ENCODE measurements around the gene NKX3-2.
A peak's percentile ranks its signal among the peaks of the same experiment; 100 is the strongest.
"Not testable (repeated sequence)": the region's sequence is repeated elsewhere in the genome, so short reads cannot be mapped to it uniquely, and the experiment has no call there.

NKX3-2 gene

DNA sequence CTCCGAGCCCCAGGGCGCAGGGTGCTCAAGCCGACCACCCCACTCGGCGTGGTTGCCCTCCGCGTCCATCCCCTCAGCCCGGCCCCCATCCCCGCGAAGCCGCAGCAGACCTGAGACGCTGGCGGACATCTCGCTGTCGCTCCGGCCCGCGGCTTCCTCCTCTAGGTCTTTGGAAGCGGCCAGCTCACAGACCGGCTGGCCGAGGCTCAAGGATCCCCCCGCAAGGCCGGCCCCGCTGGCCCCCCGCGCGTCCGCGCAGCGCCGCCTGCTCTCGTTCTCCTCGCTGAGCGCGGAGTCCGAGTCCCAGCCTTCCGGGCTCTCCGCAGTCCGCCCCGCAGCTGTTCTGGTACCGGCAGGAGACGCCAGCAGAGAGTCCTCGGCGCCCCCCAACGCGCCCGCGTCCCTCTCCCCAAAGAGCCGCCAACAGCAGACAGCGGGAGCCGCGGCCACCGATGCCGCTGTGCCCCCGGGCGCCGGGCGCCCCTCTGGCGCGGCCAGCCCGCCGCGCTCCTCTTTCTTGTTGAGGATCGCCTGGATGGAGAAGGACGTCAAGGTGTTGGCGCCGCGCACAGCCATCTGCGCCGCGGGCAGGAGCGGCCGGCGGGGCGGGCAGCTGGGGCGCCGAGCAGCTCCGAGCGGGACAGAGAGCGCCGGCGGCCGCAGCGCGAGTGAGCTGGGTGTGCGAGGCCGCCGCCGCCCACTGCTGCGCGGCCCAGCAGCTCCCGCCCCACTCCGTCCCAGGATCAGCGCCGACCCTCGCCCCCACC is at the start of gene NKX3-2:
NKX3-2 (minus strand) TSS at position 670 of the 767 bp plus-strand sequence; CDS start at position 576, 94 bp downstream.
- DNase-seq (peak in 1 of 2 donors; percentile 30), ATAC-seq (no peak)
- peaks cover 93% of the 10 kb centered on the region for H3K27me3 Mint-ChIP-seq
- peaks cover 68% of the 10 kb centered on the region for H3K4me1 Mint-ChIP-seq
- no peaks in the 10 kb centered on the region for H3K9me3 Mint-ChIP-seq
- peak within 1 kb of the TSS in 1 of 2 donors; percentile 44 for H3K27ac Mint-ChIP-seq
- H3K4me3 Mint-ChIP-seq: peak within 1 kb of the TSS; percentile 89 to 91

DNA sequence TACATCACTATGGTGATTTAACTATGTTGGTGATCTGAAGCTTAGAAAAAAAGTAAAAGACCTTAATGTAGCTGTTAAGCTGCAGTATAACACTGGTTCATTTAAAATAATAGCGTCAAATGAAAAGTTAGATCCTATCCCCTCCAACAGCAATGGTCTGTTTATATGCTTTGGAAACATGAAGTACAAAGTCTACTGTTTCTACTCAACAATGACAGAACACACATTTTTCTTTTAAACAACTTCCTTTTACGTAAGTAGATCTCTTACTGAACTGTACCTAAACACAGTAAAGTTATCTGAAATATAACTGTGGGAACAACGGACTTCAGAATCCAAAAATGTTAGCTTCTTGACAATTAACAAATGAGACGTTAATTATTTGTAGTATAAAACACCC is 47.9 kb upstream of the NKX3-2 start:
- no peak for ATAC-seq
- no peak for DNase-seq
- Mint-ChIP-seq H3K9me3 (no peaks in the 10 kb centered on the region), H3K4me1 (no peaks in the 10 kb centered on the region), H3K4me3 (no peak overlapping the region), H3K27ac (no peak overlapping the region), H3K27me3 (no peaks in the 10 kb centered on the region)

- no peaks in the 10 kb centered on the region for H3K4me1 Mint-ChIP-seq
Measured at GRCh38 chr4:13590766-13591165, 46.5 kb upstream of the NKX3-2 start.

DNA sequence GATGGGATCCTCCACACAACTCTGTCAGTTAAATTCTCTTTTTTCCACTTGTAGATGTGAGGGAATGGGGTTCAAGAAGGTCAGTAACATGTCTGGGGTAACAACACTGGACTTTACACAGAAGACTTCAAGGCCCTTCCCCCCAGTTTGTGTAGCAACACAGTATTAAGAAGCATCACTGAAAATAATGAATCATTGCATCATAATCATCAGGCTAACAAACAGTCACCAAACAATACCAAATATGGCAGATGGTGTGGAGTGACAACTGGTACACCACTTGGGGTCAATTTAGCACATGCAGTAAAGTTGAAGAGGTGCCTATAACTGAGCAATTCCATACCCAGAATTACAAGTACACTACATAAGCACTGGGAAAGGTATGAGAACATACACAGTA is 44.6 kb upstream of the NKX3-2 start:
- no peaks in the 10 kb centered on the region for H3K27me3 Mint-ChIP-seq
- no peaks in the 10 kb centered on the region for H3K9me3 Mint-ChIP-seq
- no peaks in the 10 kb centered on the region for H3K4me1 Mint-ChIP-seq
- no peak overlapping the region for H3K4me3 Mint-ChIP-seq
- DNase-seq (no peak), ATAC-seq (no peak)
- H3K27ac Mint-ChIP-seq: no peak overlapping the region

More at GRCh38 chr4:13590766-13591165, 46.5 kb upstream of the NKX3-2 start:
- Mint-ChIP-seq H3K27me3 (no peaks in the 10 kb centered on the region), H3K4me3 (no peak overlapping the region), H3K9me3 (no peaks in the 10 kb centered on the region), H3K27ac (no peak overlapping the region)
- no peak for DNase-seq
- ATAC-seq: no peak

- DNase-seq (no peak), ATAC-seq (no peak)
- H3K27ac Mint-ChIP-seq: peak overlapping the region in 1 of 2 donors; percentile 0
- H3K9me3 Mint-ChIP-seq: no peaks in the 10 kb centered on the region
- H3K4me1 Mint-ChIP-seq: no peaks in the 10 kb centered on the region
- no peaks in the 10 kb centered on the region for H3K27me3 Mint-ChIP-seq
- H3K4me3 Mint-ChIP-seq: no peak overlapping the region
Measured at GRCh38 chr4:13584481-13584880, 40.2 kb upstream of the NKX3-2 start.

DNA sequence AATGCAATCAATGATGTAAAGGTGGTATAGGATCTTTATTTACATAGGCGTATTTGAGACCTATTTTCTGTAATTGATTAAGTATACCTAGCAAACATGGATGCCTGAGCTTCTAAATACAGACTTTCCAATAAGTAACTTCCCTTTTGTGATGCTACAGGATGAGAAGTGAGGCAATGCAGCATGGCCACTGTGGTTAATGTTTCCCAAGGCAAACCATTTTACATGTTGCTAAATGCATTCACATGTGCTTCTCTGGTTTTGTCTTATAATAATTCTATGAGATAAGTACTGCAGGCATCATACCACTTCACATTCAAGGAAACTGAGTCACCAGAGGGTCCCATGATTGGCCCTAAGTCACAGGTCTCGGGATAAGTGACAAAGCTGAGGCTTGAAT is 35.7 kb upstream of the NKX3-2 start:
- no peak for ATAC-seq
- Mint-ChIP-seq H3K4me1 (no peaks in the 10 kb centered on the region), H3K9me3 (no peaks in the 10 kb centered on the region), H3K4me3 (no peak overlapping the region), H3K27ac (no peak overlapping the region), H3K27me3 (no peaks in the 10 kb centered on the region)
- no peak for DNase-seq

- no peak overlapping the region for H3K27ac Mint-ChIP-seq
- H3K27me3 Mint-ChIP-seq: no peaks in the 10 kb centered on the region
- ATAC-seq (no peak), DNase-seq (no peak)
- no peaks in the 10 kb centered on the region for H3K9me3 Mint-ChIP-seq
- no peak overlapping the region for H3K4me3 Mint-ChIP-seq
- H3K4me1 Mint-ChIP-seq: no peaks in the 10 kb centered on the region
Measured at GRCh38 chr4:13577660-13578059, 33.4 kb upstream of the NKX3-2 start.

DNA sequence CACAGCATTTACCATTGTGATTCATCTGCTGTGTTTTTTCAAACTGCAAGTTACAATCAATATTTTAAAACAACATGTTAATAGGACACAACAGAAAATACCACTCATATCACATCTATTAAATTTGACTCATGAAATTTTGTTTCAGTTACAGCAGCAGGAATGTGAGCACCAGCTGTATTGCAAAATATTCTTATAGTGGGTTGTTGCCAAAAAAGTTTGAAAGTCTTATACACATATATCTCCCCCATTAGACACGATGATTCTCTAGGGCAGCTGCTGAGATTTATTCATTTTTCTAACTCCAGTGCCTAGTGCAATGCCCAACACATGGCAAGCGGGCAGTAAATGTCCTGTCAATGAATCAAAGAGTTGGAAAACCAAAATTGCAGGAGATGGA is 26.6 kb upstream of the NKX3-2 start:
- no peaks in the 10 kb centered on the region for H3K27me3 Mint-ChIP-seq
- H3K27ac Mint-ChIP-seq: no peak overlapping the region
- H3K4me1 Mint-ChIP-seq: no peaks in the 10 kb centered on the region
- H3K9me3 Mint-ChIP-seq: no peaks in the 10 kb centered on the region
- no peak for DNase-seq
- no peak for ATAC-seq
- H3K4me3 Mint-ChIP-seq: no peak overlapping the region

- Mint-ChIP-seq H3K4me3 (no peak overlapping the region), H3K9me3 (no peaks in the 10 kb centered on the region), H3K27me3 (no peaks in the 10 kb centered on the region), H3K4me1 (no peaks in the 10 kb centered on the region), H3K27ac (no peak overlapping the region)
- ATAC-seq (no peak), DNase-seq (no peak)
Measured at GRCh38 chr4:13567125-13567524, 22.8 kb upstream of the NKX3-2 start.

DNA sequence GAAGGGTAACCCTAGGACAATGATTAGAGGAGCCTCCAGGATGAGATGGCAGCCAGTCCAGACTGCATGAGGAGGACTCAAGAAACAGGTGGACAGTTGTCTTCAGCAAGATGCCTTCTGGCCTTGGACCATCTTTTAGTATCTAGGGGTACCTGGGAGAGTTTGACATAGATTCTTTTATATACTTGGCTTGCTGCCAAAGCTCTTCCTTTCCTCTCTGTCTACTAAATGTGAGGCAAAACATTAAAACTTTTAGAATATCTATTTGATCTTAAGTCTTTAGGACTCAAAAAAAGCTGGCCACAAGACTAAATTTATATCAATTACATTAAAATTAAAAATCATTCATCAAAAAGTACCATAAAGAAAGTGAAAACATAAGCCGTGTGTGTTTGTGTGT is 18.6 kb upstream of the NKX3-2 start:
- H3K27me3 Mint-ChIP-seq: no peaks in the 10 kb centered on the region
- no peak overlapping the region for H3K27ac Mint-ChIP-seq
- no peaks in the 10 kb centered on the region for H3K9me3 Mint-ChIP-seq
- ATAC-seq (no peak), DNase-seq (no peak)
- no peaks in the 10 kb centered on the region for H3K4me1 Mint-ChIP-seq
- no peak overlapping the region for H3K4me3 Mint-ChIP-seq

- no peak overlapping the region for H3K4me3 Mint-ChIP-seq
- no peak for ATAC-seq
- H3K4me1 Mint-ChIP-seq: no peaks in the 10 kb centered on the region
- no peaks in the 10 kb centered on the region for H3K9me3 Mint-ChIP-seq
- no peak for DNase-seq
- no peak overlapping the region for H3K27ac Mint-ChIP-seq
- peaks cover 9% of the 10 kb centered on the region for H3K27me3 Mint-ChIP-seq
Measured at GRCh38 chr4:13561673-13562072, 17.4 kb upstream of the NKX3-2 start.

DNA sequence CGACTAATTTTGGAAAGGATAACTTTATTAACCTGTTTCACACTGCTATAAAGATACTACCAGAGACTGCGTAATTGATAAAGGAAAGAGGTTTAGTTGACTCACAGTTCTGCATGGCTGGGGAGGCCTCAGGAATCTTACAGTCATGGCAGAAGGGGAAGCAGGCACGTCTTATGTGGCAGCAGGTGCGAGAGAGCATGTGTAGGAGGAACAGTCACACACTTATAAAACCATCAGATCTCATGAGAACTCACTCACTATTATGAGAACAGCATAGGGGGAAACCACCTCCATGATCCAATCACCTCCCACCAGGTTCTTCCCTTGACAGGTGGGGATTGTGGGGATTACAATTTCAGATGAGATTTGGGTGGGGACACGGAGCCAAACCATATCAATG is 15.8 kb upstream of the NKX3-2 start:
- H3K27ac Mint-ChIP-seq, ATAC-seq, DNase-seq, H3K4me3 Mint-ChIP-seq, H3K4me1 Mint-ChIP-seq, H3K9me3 Mint-ChIP-seq: not testable (repeated sequence)
- peaks cover 13% of the 10 kb centered on the region for H3K27me3 Mint-ChIP-seq

DNA sequence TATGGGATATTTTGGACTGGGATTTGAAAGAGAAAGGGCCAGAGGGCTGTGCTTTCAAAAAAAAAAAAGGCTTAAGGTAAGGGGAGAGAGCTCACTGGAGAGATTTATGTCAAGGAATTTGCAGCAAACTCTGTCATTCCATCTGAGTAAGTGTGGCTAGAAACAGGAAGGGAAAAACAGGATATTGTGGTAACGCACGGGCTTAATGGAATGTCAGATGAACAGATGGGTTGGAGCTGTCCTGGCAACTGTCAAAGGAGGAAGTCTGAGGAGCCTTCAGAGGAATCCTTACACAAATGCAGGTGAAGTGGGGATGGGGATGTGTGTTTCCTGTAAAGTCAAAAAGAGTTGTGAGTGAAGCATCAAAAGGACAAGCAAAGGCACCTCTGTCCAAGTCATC is 15.1 kb upstream of the NKX3-2 start:
- Mint-ChIP-seq H3K4me3 (no peak overlapping the region), H3K4me1 (no peaks in the 10 kb centered on the region), H3K27ac (no peak overlapping the region), H3K9me3 (no peaks in the 10 kb centered on the region), H3K27me3 (peaks cover 13% of the 10 kb centered on the region)
- ATAC-seq: no peak
- no peak for DNase-seq

DNA sequence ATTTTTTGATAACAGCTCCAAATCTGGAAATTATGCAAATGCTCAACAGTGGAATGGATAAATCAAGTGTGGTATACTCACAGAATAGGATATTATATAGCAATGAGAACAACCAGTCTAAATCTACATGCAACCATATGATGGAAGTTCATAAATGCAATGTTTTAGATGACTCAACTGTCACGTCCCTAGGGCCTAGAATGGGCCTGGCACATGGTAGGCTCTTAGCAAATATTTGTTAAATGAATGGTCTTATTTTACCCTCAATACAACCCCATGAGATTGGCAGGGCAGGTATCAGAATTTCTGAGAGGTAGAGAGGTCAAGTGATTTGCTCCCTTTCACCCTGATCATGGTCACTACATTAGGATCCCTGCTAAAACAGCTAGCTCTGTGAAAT is 14.6 kb upstream of the NKX3-2 start:
- no peak for ATAC-seq
- Mint-ChIP-seq H3K4me3 (no peak overlapping the region), H3K9me3 (no peaks in the 10 kb centered on the region), H3K27ac (no peak overlapping the region), H3K27me3 (peaks cover 18% of the 10 kb centered on the region), H3K4me1 (no peaks in the 10 kb centered on the region)
- no peak for DNase-seq

- Mint-ChIP-seq H3K27me3 (peaks cover 53% of the 10 kb centered on the region), H3K4me3 (no peak overlapping the region), H3K4me1 (no peaks in the 10 kb centered on the region), H3K9me3 (no peaks in the 10 kb centered on the region), H3K27ac (no peak overlapping the region)
- DNase-seq (no peak), ATAC-seq (no peak)
Measured at GRCh38 chr4:13555325-13555724, 11.0 kb upstream of the NKX3-2 start.

DNA sequence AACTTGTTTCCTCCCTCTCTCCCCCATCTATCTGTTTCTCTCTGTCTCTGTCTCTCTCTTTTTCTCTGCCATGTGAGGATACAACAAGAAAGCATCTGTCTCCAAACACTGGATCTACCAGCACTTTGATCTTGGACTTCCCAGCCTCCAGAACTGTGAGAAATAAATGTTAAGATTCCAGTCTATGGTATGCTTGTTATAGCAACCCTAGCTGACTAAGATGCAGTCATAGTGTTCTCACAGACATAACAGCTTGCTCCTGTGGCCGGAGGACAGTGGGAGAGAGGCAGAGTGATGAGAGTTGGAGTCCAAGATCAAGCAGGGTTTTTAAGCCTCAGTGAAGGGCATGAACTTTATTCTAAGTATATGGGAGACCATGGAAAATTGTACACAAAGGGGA is 8.8 kb upstream of the NKX3-2 start:
- Mint-ChIP-seq H3K4me3 (no peak overlapping the region), H3K27me3 (peaks cover 73% of the 10 kb centered on the region), H3K4me1 (peaks cover 10% of the 10 kb centered on the region), H3K27ac (no peak overlapping the region), H3K9me3 (no peaks in the 10 kb centered on the region)
- no peak for ATAC-seq
- DNase-seq: no peak

GRCh38 chr4:13548984-13549546 is 4.8 kb upstream of the NKX3-2 start:
- H3K27me3 Mint-ChIP-seq: peaks cover 93% of the 10 kb centered on the region
- H3K4me3 Mint-ChIP-seq: peak overlapping the region; percentile 82 to 85
- H3K9me3 Mint-ChIP-seq: no peaks in the 10 kb centered on the region
- peaks cover 30% of the 10 kb centered on the region for H3K4me1 Mint-ChIP-seq
- H3K27ac Mint-ChIP-seq: peak overlapping the region in 1 of 2 donors; percentile 66
- DNase-seq (peak; percentile 88), ATAC-seq (peak; percentile 79)

Data from stimulated activated naive CD8-positive, alpha-beta T cell treated with anti-CD3 and anti-CD28 coated beads, Interleukin-15, amount 100 ng/mL, for 72 hours (primary cell).